DLD1 (cell line): Measurements from ENCODE around the gene PAQR8.
"Not testable (repeated sequence)": the region's sequence is repeated elsewhere in the genome, so short reads cannot be mapped to it uniquely, and the experiment has no call there.

Source experiments
- in situ Hi-C: cut with HindIII; loops from 2 replicates; pipeline ENCODE4 v1.10.0; 2017; ENCODE audit warnings: low sequenced_read_pairs

Gene PAQR8

DNA sequence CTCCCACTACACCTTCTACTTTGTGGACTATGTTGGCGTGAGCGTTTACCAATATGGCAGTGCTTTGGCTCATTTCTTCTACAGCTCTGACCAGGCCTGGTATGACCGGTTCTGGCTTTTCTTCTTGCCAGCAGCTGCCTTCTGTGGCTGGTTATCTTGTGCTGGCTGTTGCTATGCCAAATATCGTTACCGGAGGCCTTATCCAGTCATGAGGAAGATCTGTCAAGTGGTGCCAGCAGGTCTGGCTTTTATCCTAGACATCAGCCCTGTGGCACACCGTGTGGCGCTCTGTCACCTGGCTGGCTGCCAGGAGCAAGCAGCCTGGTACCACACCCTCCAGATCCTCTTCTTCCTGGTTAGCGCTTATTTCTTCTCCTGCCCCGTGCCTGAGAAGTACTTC, 41.7 kb downstream of the PAQR8 start:
- in situ Hi-C loops = no loop called here

DNA sequence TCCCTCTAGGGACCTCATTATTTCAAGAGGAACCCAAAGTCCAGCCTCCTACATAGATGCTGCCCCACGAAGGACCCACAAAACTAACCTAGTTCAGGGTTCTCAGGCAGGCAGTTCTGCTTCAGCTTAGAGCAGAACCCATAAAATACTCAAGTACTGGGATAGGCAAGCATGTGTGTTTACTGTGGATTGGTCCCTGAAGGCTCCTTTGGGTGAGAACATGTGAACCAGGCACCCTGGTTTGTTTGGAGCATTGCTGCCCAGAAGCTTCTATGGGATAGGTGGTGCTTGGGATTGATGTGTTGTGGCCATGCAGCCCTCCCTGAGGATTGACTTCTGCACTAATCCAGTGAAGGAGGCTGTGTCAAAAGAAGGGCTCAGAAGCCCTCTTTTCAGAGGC, 43.3 kb downstream of the PAQR8 start:
- in situ Hi-C loops = no loop called here

DNA sequence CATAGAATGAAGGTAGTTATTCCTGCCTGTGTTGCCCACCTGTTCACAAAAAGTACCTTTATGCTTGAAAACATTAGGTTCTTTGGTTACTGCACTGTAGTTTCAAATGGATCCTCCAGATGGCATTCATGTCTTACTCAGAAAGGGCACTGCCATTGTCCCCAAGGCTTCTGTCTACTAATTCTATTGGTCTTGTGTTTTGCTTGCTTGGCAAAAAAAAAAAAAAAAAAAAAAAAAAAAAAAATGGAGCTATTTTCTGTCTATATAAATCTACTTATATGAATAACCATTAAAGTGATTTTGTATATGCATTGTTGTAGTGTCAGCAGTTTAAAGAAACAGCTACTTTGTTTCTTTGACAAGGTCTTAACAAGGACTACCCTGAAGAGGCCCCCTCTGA, 45.5 kb downstream of the PAQR8 start:
- in situ Hi-C loops = no loop called here

DNA sequence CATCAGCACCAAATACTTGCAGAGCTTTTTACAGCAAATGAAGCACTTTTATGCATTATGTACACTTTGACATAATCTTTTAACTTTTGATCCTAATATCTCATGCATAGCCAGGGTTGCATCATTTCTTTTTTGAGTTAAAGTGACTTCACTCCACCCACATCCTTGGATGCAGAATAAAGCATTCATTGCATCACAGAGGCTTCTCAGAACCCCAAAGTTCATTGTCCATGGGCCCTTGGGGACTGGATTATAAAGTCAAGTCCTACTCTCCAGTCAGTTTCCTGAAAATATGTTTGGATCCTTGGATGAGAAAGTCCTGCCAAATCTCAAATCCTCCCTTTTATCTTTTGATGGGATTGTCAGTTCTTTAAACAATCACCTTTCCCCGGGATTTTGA, 47.5 kb downstream of the PAQR8 start:
- in situ Hi-C loops = no loop called here

DNA sequence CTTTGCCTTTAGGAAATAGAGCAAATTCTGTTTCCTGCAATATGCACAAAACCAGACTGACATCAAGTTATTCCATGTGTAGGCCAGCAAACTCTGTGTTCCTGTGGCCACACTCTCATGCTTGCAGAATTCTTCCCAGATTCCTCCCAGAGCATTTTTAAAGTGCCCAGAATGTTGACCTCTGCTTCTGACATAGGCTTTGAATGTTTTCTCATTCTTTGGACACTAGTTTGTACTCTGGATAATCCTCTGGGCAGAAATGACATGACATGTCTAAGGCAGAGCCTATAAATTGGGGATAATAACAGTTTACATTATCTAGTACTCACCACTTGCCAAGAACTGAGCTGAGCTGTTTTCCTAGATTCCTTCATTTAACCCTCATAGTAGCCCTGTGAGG, 49.0 kb downstream of the PAQR8 start:
- in situ Hi-C loops = no loop called here

DNA sequence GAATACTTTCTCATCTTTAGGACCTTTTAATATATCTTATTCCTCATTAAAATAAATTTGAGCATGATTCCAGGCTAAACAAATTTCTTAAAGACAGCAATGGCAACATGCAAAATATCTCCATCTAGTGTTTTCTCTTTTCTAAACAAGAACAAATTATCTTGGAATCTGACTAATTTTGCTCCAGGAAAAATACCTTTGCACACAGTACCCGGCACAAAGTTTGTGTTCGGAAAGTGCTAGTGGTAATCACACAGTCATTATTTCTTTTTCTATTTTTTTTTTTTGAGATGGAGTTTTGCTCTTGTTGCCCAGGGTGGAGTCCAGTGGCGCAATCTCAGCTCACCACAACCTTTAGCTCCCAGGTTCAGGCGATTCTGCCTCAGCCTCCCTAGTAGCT, 50.0 kb downstream of the PAQR8 start:
- in situ Hi-C loops = no loop called here

DNA sequence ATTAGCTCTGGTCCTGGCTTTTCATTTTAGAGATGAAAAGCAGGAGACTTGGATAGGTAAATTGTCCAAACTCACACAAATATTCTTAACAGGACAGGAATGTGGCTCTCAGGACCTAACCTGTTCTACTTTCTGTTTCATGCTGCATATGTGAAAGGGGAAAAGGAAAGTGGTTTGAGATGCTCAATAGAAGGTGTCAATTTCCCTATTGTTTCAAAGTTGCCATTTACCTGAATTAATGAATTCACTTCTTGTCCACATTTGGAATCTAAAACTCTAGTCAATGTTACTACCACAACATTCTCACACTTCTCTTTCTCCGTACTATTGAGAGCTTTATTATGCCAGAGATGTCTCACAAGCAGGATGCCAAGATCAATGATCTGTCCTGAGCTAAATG, 53.4 kb downstream of the PAQR8 start:
- in situ Hi-C loops = no loop called here

DNA sequence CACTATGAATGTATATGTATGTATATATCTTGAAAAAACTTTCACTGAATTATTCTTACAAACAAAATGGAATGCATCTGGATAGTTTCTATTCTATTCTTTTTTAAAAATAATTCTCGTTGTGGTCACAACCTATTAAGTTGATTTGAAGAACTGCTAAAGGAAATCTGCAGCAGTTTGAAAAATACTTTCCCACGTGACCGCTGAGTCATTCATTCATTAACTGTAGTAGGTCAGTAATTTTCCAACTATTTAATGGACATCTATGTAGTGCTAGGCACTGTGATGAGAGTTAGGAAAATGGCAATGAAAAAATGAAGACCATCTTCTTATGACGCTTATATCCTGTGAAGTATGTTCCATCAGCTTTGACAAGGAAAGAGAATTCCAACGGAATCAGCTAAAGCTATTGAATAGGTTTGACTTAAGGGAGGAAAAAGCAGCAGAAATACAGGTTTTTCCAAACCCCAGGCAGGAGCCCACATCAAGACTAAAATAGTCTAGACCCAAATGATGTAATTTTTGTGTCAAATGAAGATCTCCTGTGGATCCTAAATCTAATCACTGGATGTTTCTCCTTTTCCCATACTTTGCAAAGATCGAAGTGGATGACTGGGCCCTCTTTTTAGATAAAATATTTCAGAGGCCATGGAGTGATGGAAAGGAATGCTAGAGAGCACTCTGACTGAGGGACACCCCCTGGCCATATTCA, 54.1 kb downstream of the PAQR8 start:
- in situ Hi-C loops = no loop called here

DNA sequence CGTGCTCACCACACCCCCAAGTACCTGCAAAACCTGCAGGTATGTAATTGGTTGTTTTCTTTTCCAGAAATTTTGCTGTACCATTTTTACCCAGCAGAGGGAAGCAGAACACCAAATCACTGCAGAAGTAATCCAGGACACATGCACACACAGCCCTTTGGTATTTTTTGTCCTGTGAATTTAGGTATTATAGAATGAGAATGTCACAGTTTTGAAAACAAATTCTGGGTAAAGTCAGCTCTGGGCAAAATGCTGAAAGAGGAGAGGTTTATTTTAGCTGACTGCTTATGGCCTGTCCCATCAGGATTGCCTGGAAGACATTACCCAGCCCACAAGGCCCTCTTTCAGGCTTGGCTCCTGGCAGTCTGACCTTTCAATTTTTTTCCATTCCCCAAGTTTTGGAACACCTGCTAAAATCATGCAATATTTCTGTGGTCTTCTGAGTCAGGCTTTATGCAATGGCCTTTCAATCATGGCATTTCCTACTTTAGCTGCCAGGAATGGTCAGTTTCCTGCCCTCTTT, 54.7 kb downstream of the PAQR8 start:
- in situ Hi-C loops = no loop called here

DNA sequence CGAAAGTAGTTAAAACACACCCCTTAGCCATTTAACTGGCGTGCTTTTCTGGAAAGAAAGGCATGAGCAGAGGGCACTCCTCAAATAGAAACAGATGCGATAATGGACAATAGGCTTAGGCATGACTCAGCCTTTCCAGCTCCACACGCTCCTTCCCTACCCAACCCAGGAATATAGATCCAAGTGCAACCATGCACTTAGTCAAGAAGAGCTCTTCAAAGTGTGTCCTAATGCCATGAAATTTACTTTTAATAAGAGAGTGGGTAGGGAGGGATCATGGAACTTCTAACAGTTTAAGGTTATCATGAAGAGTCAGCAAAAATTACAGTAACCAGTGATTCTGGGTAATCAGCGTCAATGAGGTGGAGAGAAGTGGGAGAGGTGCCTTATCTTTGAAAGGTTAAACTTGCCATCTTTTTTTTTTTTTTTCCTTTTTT, 55.7 kb downstream of the PAQR8 start:
- in situ Hi-C loops = no loop called here

DNA sequence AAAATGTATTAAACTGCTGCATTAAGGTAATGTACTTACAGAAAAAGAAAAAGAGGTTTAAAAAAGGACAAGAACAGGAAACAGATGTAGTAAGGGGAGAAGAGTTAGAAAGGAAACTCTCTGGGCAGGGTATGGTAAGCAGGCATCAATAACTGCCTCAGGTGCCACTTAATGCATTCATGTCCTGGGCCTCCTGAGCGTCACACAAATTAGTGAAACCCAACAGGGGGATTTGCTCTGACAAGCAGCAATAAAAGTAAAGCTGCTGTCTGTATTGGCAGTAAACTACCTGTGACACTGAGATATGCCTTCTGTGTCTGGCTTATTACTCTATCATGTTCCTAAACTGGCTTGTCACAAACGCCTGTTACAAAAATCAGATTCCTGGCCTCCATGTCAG, 56.7 kb downstream of the PAQR8 start:
- in situ Hi-C loops = no loop called here

DNA sequence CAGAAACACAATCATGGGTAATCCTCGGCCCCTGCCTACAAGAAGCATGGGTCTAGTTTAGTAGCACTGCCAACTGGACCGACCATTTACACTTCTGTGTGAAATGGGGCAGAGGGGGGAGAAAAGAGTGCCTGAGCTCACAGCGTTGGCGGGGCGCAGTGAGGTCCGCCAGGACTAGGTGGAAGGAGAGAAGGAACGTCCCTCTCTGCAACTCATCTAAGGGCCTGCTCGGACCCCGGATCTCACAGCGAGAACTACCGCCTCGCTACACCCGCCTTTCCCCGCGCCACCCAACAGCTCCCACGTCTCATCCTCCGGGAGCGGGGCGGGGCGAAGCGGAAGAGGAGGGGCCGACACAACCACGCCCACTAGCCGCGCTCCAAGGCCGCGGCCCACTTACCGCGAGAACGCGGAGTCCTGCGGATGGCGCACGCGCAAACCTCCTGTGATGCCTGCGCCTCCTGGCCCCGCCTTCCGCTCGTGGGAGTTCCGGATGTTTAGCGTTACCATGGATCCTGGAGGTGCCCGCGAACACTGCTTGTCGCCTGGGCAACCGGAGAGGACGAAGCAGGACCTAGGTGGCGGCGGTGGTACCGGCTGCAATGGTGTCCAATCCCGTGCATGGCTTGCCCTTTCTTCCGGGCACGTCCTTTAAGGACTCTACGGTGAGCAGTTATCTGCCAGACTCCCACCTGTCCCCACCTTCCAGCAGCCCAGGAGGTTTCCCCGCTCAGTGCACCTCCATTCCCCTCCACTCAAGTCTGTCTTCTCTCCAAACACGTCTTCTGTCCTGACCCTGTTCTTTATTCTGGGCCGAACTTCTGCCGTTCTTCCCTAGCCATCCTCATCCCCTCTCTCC, 58.1 kb downstream of the PAQR8 start, which contains the start of gene EFHC1:
Gene EFHC1, plus strand, starts transcription at position 534 of the 859 bp plus-strand sequence. Its CDS starts 69 bp downstream, at position 603.
- in situ Hi-C loops = no loop called here

DNA sequence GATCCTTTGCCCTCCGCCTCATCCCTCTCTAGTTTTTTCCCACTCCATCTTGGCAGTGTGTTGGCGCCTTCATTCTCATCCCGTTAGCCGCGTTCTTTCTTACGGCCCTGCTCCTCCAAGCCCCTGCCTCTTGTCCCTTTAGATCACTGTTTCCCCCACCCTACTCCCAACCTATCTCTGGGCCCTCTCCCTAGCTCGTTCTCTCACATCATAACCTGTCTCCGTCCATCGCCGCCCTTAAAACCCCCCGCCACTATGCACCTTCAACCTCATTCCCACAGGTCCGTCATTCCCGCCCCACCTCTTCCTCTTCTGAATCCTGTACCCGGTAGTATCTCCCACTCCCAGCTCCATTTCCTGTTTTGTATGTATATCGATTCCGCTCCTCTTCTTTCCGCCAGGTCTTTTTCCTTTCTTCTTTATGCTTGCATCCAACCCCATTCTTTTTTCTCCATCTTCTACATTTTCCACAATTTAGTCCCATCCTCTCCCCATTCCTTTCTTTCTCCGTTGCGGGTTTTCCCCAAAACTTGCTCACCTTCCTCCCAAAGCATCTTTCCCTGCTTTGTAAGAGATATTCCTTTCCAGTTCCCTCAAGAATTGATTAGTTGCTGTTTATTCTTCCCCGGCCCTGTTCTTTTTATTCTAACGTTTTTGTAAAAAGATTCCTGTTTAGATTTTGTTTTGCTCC, 58.9 kb downstream of the PAQR8 start:
- in situ Hi-C loops = no loop called here

DNA sequence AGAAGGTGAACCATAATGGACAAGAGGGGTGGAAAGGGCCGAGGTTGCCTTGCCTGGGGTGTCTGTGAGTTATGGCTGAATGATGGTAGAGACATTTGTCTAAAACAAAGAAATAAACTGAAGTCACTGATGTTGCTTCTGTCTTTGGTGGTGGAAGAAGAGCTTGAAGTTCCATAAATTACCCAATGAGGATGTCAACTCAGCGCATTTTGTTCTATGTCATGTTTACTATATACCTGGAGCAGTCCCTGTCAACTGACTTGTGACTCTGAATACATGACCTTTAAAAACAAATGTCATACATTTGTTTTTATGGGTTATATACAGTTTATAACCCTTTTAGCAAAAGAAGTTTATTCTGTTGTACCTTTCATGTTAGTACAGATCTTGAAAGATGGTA, 60.2 kb downstream of the PAQR8 start:
- in situ Hi-C loops = no loop called here

DNA sequence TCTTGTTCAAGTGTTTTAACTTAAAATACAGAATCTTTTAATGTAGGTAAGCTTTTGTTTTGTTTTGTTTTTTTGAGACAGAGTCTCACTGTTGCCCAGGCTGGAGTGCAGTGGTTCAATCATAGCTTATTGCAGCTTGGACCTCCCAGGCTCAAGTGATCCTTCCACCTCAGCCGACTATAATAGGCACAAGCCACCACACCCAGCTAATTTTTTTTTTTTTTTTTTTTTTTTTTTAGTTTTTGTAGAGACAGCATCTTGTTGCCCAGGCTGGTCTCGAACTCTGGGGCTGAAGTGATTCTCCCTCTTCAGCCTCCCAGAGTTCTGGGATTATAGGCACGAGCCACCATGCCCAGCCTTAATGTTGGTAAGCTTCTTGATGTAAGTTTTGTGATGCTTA, 61.5 kb downstream of the PAQR8 start:
- in situ Hi-C loops = no loop called here

DNA sequence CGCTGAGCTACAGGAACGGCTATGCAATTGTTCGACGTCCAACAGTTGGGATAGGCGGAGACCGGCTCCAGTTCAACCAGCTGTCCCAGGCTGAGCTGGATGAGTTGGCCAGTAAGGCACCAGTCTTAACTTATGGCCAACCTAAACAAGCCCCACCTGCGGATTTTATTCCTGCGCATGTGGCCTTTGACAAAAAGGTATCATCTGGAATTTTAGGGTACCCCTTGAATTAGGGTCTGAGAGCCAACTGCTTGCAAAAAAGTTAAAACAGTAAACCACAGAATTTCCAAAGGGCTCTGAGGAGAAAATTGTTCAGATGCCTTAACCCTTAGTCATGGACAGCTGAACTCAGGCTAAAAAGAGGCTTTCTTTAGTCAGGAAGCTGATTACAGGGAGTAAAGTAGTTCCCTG, 62.0 kb downstream of the PAQR8 start:
- in situ Hi-C loops = no loop called here

DNA sequence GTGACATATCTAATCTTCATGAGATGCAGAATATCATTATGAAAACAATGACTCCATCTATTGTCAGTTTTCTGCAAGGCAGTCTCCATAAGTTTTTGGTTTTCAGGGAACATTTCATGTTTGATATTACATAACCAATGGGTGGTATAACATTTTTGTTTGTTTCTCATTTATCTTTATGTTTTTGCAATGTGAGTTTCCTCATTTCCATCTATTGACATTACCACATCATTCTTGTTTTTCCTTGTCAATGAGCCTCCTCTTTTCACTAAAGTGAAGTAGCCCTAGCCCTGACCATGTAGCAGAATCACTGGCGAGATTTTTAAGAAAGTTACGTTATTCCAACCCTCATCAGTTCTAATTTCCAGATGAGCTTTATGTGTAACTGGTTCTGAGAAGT, 62.6 kb downstream of the PAQR8 start:
- in situ Hi-C loops = no loop called here

DNA sequence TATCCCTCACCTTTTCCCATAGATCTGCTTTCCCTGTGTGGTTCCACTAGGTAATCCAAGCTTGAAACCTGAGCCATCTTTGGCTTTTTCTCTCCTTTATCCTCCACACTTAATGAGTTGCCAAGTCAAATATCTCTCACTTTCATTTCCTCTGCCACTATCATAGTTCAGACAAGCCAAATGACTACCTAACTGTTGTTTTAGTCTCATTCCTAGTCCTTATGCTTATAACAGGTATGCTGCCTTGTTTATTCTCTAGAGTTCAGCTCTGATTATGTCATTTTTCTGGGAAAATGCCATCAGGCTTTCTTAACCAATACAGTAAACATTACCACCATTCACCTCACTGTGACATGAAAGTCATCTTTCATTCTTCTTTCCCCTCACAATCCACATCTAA, 64.7 kb downstream of the PAQR8 start:
- in situ Hi-C loops = no loop called here

DNA sequence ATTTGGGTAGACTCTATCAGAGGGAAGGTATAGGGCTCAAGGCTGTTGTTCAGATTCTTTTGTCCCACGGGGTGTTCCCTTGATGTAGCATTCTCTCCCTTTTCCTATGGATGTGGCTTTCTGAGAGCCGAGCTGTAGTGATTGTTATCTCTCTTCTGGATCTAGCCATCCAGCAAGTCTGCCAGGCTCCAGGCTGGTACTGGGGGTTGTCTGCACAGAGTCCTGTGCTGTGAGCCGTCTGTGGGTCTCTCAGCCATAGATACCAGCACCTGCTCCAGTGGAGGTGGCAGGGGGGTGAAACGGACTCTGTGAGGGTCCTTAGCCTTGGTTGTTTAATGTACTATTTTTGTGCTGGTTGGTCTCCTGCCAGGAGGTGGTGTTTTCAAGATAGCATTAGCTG, 71.3 kb downstream of the PAQR8 start:
- in situ Hi-C loops = not testable (repeated sequence)

DNA sequence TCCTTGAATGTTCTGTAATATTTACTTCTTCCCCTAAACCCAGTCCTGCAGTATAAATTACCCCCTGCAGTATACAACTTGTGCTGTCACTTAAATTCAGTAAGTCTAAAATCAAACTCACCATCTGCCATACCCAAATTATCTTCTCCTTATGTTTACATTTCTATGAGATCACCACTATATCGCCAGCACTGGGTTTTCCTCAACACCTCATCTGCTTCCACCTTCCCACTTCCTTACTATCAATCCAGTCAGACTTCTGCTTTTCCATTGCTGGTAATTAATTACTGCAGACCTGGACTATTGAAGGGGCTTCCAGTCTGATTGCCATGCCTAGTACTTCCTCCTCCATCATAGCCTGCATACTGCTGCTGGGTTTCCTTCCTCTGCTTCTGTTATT, 73.4 kb downstream of the PAQR8 start:
- in situ Hi-C loops = no loop called here

DNA sequence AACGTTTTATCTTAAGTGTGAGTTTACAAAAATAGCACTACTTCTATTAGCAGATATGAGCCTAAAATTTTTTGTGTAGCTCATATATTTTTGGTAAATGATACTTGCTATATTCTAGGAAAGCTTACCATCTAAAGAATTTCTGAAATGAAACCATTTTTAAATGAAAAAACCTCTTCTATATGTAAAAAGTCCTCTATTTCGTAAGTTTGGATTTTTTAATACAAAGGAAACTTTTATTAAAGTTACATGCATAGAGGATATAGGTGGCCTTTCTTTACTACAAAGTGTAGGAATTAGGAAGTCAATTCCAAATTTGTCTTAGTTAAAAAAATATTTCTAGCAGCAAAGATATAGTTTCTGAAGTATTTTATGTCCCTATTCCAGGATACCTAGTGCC, 77.0 kb downstream of the PAQR8 start:
- in situ Hi-C loops = no loop called here
